WTC11 (cell line): ENCODE measurements around the gene NFX1.

Experiments used
- CREM ChIP-seq: sonication (generic); formaldehyde crosslinking; IDR thresholded peaks from 2 replicates; pipeline ENCODE4 v1.8.1; 2022; ENCODE audit warnings: mild to moderate bottlenecking, missing genetic modification reagents, moderate library complexity
- CTCF ChIP-seq: fragments of 200-600 bp; IDR thresholded peaks from 2 replicates; pipeline ENCODE4 v1.8.0; 2022; ENCODE audit warnings: antibody characterized with exemption
- GABPB1 ChIP-seq: sonication (generic); formaldehyde crosslinking; IDR thresholded peaks from 2 replicates; pipeline ENCODE4 v1.8.1; 2023; ENCODE audit warnings: mild to moderate bottlenecking, missing genetic modification reagents
- NFYB ChIP-seq: sonication (generic); formaldehyde crosslinking; conservative IDR thresholded peaks from 2 replicates; pipeline ENCODE4 v1.8.0; 2022; ENCODE audit warnings: low read depth, missing genetic modification reagents
- SP1 ChIP-seq: sonication (generic); formaldehyde crosslinking; conservative IDR thresholded peaks from 2 replicates; pipeline ENCODE4 v1.8.1; 2022; ENCODE audit warnings: missing genetic modification reagents
- TCF7 ChIP-seq: sonication (generic); formaldehyde crosslinking; IDR thresholded peaks from 2 replicates; pipeline ENCODE4 v1.8.0; 2022; ENCODE audit warnings: mild to moderate bottlenecking, low read depth, missing genetic modification reagents, moderate library complexity
- USF1 ChIP-seq: sonication (generic); formaldehyde crosslinking; IDR thresholded peaks from 2 replicates; pipeline ENCODE4 v1.8.0; 2022; ENCODE audit warnings: mild to moderate bottlenecking, missing genetic modification reagents
- ZBTB21 ChIP-seq: sonication (generic); formaldehyde crosslinking; IDR thresholded peaks from 2 replicates; pipeline ENCODE4 v1.8.1; 2023; ENCODE audit warnings: mild to moderate bottlenecking, missing genetic modification reagents, borderline replicate concordance
- ZNF121 ChIP-seq: sonication (generic); formaldehyde crosslinking; IDR thresholded peaks from 2 replicates; pipeline ENCODE4 v1.8.0; 2023; ENCODE audit warnings: missing genetic modification reagents

GRCh38 chr9:33244137-33244784 is 46.1 kb upstream of the NFX1 start:
- TF ChIP-seq USF1 (CRISPR knock-in tag) = no peak
- no peak for TF ChIP-seq CTCF
- TF ChIP-seq NFYB (CRISPR knock-in tag) = no peak
- no peak for TF ChIP-seq ZBTB21 (CRISPR knock-in tag)
- TF ChIP-seq ZNF121 (CRISPR knock-in tag) = no peak
- no peak for TF ChIP-seq SP1
- no peak for TF ChIP-seq TCF7
- TF ChIP-seq CREM (CRISPR knock-in tag) = no peak
- peak; percentile 51; the same call in 1 of the 2 replicates for TF ChIP-seq GABPB1
